Stimulated activated CD4-positive, alpha-beta T cell treated with anti-CD3 and anti-CD28 coated beads, Interleukin-12 subunit alpha, Interleukin-12 subunit beta, amount 100 ng/mL, for 4 hours (primary cell): ENCODE results near the gene CDKN1A.
A peak's percentile ranks its signal among the peaks of the same experiment; 100 is the strongest.
"Not testable (repeated sequence)": the region's sequence is repeated elsewhere in the genome, so short reads cannot be mapped to it uniquely, and the experiment has no call there.

Source experiments
- DNase-seq: peaks from one replicate; pipeline ENCODE4 v3.0.0-alpha.2; 2020

The CDKN1A gene

GRCh38 chr6:36678488-36679042, at the start of gene CDKN1A:
CDKN1A (plus strand) TSS chr6:36678714; CDS start chr6:36684102, 5,388 bp downstream.
- DNase-seq: peak; percentile 71

GRCh38 chr6:36629784-36630183, 48.7 kb upstream of the CDKN1A start:
- DNase-seq: no peak

GRCh38 chr6:36631326-36632011, 47.0 kb upstream of the CDKN1A start:
- DNase-seq: no peak

GRCh38 chr6:36633370-36633769, 45.1 kb upstream of the CDKN1A start:
- no peak for DNase-seq

GRCh38 chr6:36633915-36634314, 44.6 kb upstream of the CDKN1A start:
- DNase-seq: no peak

GRCh38 chr6:36634317-36635108, 44.0 kb upstream of the CDKN1A start:
- DNase-seq: no peak

GRCh38 chr6:36636283-36636682, 42.2 kb upstream of the CDKN1A start:
- DNase-seq: no peak

GRCh38 chr6:36636687-36637418, 41.7 kb upstream of the CDKN1A start:
- DNase-seq: no peak

- DNase-seq: no peak
Measured at GRCh38 chr6:36638579-36638978, 39.9 kb upstream of the CDKN1A start.

- DNase-seq: no peak
Measured at GRCh38 chr6:36639171-36639808, 39.2 kb upstream of the CDKN1A start.

GRCh38 chr6:36641543-36641942, 37.0 kb upstream of the CDKN1A start:
- DNase-seq: no peak

GRCh38 chr6:36642913-36643817, 35.3 kb upstream of the CDKN1A start:
- no peak for DNase-seq

GRCh38 chr6:36643977-36644376, 34.5 kb upstream of the CDKN1A start:
- no peak for DNase-seq

- no peak for DNase-seq
Measured at GRCh38 chr6:36649086-36649485, 29.4 kb upstream of the CDKN1A start.

- DNase-seq: no peak
Measured at GRCh38 chr6:36649701-36650484, 28.6 kb upstream of the CDKN1A start.

- DNase-seq: no peak
Measured at GRCh38 chr6:36650848-36651478, 27.6 kb upstream of the CDKN1A start.

GRCh38 chr6:36651659-36652379, 26.7 kb upstream of the CDKN1A start:
- DNase-seq: no peak

GRCh38 chr6:36654469-36654868, 24.0 kb upstream of the CDKN1A start:
- DNase-seq: not testable (repeated sequence)

GRCh38 chr6:36655085-36655724, 23.3 kb upstream of the CDKN1A start:
- no peak for DNase-seq
